Measurements from ENCODE around the gene TFF1.

DNA sequence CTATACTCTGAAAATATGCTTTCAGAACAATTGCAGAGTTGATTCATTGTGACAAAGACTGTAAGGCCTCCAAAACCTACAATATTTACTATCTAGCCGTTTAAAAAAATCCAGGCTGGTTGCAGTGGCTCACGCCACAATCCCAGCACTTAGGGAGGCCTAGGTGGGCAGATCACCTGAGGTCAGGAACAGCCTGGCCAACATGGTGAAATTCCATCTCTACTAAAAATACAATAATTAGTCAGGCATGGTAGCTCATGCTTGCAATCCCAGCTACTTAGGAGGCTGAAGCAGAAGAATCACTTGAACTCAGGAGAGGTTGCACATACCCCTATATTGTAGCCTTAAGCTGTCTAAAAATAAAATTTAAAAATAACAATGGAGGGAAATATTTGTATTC is 10.3 kb downstream of the TFF1 start:
- no peak for TF ChIP-seq POLR2AphosphoS5 (IDR thresholded peaks at IDR 0.05; ENCODE audit: low read depth, low read length)
- TF ChIP-seq, protein P1, sequence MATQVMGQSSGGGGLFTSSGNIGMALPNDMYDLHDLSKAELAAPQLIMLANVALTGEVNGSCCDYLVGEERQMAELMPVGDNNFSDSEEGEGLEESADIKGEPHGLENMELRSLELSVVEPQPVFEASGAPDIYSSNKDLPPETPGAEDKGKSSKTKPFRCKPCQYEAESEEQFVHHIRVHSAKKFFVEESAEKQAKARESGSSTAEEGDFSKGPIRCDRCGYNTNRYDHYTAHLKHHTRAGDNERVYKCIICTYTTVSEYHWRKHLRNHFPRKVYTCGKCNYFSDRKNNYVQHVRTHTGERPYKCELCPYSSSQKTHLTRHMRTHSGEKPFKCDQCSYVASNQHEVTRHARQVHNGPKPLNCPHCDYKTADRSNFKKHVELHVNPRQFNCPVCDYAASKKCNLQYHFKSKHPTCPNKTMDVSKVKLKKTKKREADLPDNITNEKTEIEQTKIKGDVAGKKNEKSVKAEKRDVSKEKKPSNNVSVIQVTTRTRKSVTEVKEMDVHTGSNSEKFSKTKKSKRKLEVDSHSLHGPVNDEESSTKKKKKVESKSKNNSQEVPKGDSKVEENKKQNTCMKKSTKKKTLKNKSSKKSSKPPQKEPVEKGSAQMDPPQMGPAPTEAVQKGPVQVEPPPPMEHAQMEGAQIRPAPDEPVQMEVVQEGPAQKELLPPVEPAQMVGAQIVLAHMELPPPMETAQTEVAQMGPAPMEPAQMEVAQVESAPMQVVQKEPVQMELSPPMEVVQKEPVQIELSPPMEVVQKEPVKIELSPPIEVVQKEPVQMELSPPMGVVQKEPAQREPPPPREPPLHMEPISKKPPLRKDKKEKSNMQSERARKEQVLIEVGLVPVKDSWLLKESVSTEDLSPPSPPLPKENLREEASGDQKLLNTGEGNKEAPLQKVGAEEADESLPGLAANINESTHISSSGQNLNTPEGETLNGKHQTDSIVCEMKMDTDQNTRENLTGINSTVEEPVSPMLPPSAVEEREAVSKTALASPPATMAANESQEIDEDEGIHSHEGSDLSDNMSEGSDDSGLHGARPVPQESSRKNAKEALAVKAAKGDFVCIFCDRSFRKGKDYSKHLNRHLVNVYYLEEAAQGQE (IDR thresholded peaks at IDR 0.05; ENCODE audit: insufficient read depth in 1 of 2, low read depth in 2 of 2, low read length in 2 of 2) = no peak
- TF ChIP-seq SIN3A (IDR thresholded peaks at IDR 0.05; ENCODE audit: borderline replicate concordance, insufficient read depth, low read length) = no peak
- TF ChIP-seq TAF1 (IDR thresholded peaks at IDR 0.05; ENCODE audit: borderline replicate concordance, insufficient read depth, low read length) = no peak
- no peak for TF ChIP-seq FOXP2 (optimal IDR thresholded peaks at IDR 0.05; ENCODE audit: borderline replicate concordance, extremely low read depth, extremely low read length, insufficient read depth)
